CD14-positive monocyte (primary cell): ENCODE results near the gene PPP6R3. TPM values are rescaled to one million over a fixed set of nuclear protein-coding genes. Genes with fewer than 3 reads are reported as not detected.

Experiments
- DNase-seq, 3 donors: peaks; one replicate each; pipeline ENCODE4 v3.0.0-alpha.2; 2011 to 2022
- H2AFZ ChIP-seq: 2 replicates; pipeline ENCODE4 v1.6.0; 2012; ENCODE audit warnings: mild to moderate bottlenecking, low read depth, low read length, inconsistent platforms; ENCODE audit not compliant: insufficient read depth, poor library complexity, severe bottlenecking
- H3K27ac ChIP-seq, 2 donors: 1 replicate in 1 of 2; 2 replicates in 1 of 2; pipeline ENCODE4 v1.5.1; 2012 to 2013; ENCODE audit warnings: low read length in 2 of 2, control low read depth in 1 of 2, inconsistent platforms in 1 of 2, low read depth in 1 of 2, mild to moderate bottlenecking in 1 of 2
- H3K27me3 ChIP-seq, 2 donors: one replicate each; pipeline versions ENCODE4 v1.6.0 to v1.6.1; 2011 to 2013; ENCODE audit warnings: low read length in 2 of 2; ENCODE audit not compliant: control insufficient read depth in 2 of 2, insufficient read depth in 2 of 2
- H3K36me3 ChIP-seq, 2 donors: replicated peaks in 1 of 2; 1 replicate in 1 of 2; 2 replicates in 1 of 2; pipeline versions ENCODE4 v1.5.1 to v1.6.1; 2012 to 2013; ENCODE audit warnings: low read length in 2 of 2, control low read depth in 1 of 2, inconsistent platforms in 1 of 2, mild to moderate bottlenecking in 1 of 2; ENCODE audit not compliant: insufficient read depth in 2 of 2, control insufficient read depth in 1 of 2
- H3K4me1 ChIP-seq, 2 donors: 1 replicate in 1 of 2; 2 replicates in 1 of 2; pipeline versions ENCODE4 v1.5.1 to v1.6.1; 2012 to 2013; ENCODE audit warnings: low read length in 2 of 2, control low read depth in 1 of 2, inconsistent platforms in 1 of 2, mild to moderate bottlenecking in 1 of 2, moderate library complexity in 1 of 2; ENCODE audit not compliant: insufficient read depth in 2 of 2, control insufficient read depth in 1 of 2
- H3K4me2 ChIP-seq: replicated peaks from 2 replicates; pipeline ENCODE3; 2012; ENCODE audit warnings: low read length, moderate library complexity, mild to moderate bottlenecking; ENCODE audit not compliant: poor library complexity, severe bottlenecking; ENCODE audit errors: extremely low read depth
- H3K4me3 ChIP-seq, 3 experiments: fragments of 200-600 bp in 1 of 3; sonication (generic) in 1 of 3; replicated peaks in 1 of 3; 1 replicate in 2 of 3; 2 replicates in 1 of 3; pipeline ENCODE4 v1.5.1; 2011 to 2013; ENCODE audit warnings: low read length in 3 of 3, mild to moderate bottlenecking in 3 of 3, control low read depth in 2 of 3, low read depth in 2 of 3, inconsistent platforms in 1 of 3, moderate library complexity in 1 of 3
- H3K79me2 ChIP-seq: 2 replicates; pipeline ENCODE4 v1.6.0; 2012; ENCODE audit warnings: mild to moderate bottlenecking, control low read depth, inconsistent platforms, low read length, moderate library complexity; ENCODE audit not compliant: insufficient read depth
- H3K9ac ChIP-seq: 2 replicates; pipeline ENCODE4 v1.6.0; 2017; ENCODE audit warnings: low read length, mild to moderate bottlenecking; ENCODE audit not compliant: insufficient read depth, poor library complexity, severe bottlenecking
- H3K9me3 ChIP-seq, 2 donors: replicated peaks in 1 of 2; 1 replicate in 1 of 2; 2 replicates in 1 of 2; pipeline versions ENCODE4 v1.5.1 to v1.6.1; 2012 to 2013; ENCODE audit warnings: low read length in 2 of 2, control low read depth in 1 of 2; ENCODE audit not compliant: control insufficient read depth in 1 of 2, insufficient read depth in 1 of 2
- H4K20me1 ChIP-seq: 2 replicates; pipeline ENCODE4 v1.6.0; 2012; ENCODE audit warnings: mild to moderate bottlenecking, low read length, control low read depth, moderate library complexity; ENCODE audit not compliant: insufficient read depth
- H3K27ac Mint-ChIP-seq, 7 donors: one replicate each; pipeline ENCODE4 v1.8.0; 2020; ENCODE audit warnings: mild to moderate bottlenecking in 7 of 7, mixed read lengths in 7 of 7, moderate library complexity in 6 of 7, inconsistent platforms in 2 of 7
- H3K27me3 Mint-ChIP-seq, 3 donors: one replicate each; pipeline ENCODE4 v1.8.0; 2021 to 2022; ENCODE audit warnings: low read depth in 3 of 3, mild to moderate bottlenecking in 3 of 3, mixed read lengths in 3 of 3, moderate library complexity in 3 of 3, inconsistent platforms in 1 of 3
- H3K36me3 Mint-ChIP-seq, 2 donors: one replicate each; pipeline ENCODE4 v1.8.0; 2020; ENCODE audit warnings: mixed read lengths in 2 of 2, inconsistent platforms in 1 of 2, mild to moderate bottlenecking in 1 of 2
- H3K4me1 Mint-ChIP-seq: one replicate; pipeline ENCODE4 v1.8.0; 2020; ENCODE audit warnings: mild to moderate bottlenecking, mixed read lengths
- H3K4me3 Mint-ChIP-seq, 2 donors: one replicate each; pipeline ENCODE4 v1.8.0; 2020; ENCODE audit warnings: mild to moderate bottlenecking in 2 of 2, mixed read lengths in 2 of 2, moderate library complexity in 1 of 2
- H3K9me3 Mint-ChIP-seq, 7 donors: one replicate each; pipeline ENCODE4 v1.8.0; 2020 to 2022; ENCODE audit warnings: mixed read lengths in 7 of 7, mild to moderate bottlenecking in 6 of 7, moderate library complexity in 6 of 7, inconsistent platforms in 2 of 7
- CTCF ChIP-seq: fragments of 200-600 bp; IDR thresholded peaks from one replicate; pipeline ENCODE4 v1.8.0; 2022; ENCODE audit warnings: antibody characterized with exemption, mild to moderate bottlenecking
- WGBS: methylation state at CpG from one replicate; pipeline ENCODE4 v1.1.5; 2013; ENCODE audit warnings: missing lambda C conversion rate; ENCODE audit not compliant: insufficient coverage; 5-methylcytosine and 5-hydroxymethylcytosine counted together
- intact Hi-C, 2 donors: fragments of 100-400 bp; cut with micrococcal nuclease; formaldehyde crosslinking; loops; one replicate each; pipeline versions ENCODE4 v1.15.0 to v1.15.1; 2023
- polyA plus RNA-seq, 3 donors: library from polyadenylated mRNA; depleted of rRNA in 1 of 3; unstranded in 2 of 3; stranded (reverse) in 1 of 3; fragments of 300-500 nt in 2 of 3; fragments of >200 nt in 1 of 3; fragmentation: Illumina TruSeq in 2 of 3; gene quantifications; 1 replicate in 2 of 3; 2 replicates in 1 of 3; pipeline ENCODE4 v1.2.3, GENCODE V29; 2012 to 2021

The PPP6R3 gene
- polyA plus RNA-seq, 3 donors, result 22.9 to 39.4 (median 38.1) TPM

GRCh38 chr11:68551777-68552176 is 91.2 kb downstream of the PPP6R3 start:
- H3K36me3 Mint-ChIP-seq, result peaks cover 62 to 73% of the 10 kb centered on the region in 2 donors
- H3K4me1 ChIP-seq, result peaks cover 42 to 49% of the 10 kb centered on the region in 2 donors
- H3K4me1 Mint-ChIP-seq, result peaks cover 54% of the 10 kb centered on the region
- H3K36me3 ChIP-seq, result peaks cover 38 to 79% of the 10 kb centered on the region in 2 donors
- no peak overlapping the region for H3K9ac ChIP-seq
- peaks cover 55% of the 10 kb centered on the region for H3K79me2 ChIP-seq
- H3K4me3 Mint-ChIP-seq, result no peak overlapping the region
- no peak for DNase-seq
- H2AFZ ChIP-seq, result no peak overlapping the region
- 90% methylated on average over 2 of the region's 3 CpGs for WGBS
- peak overlapping the region in 4 of 7 donors; percentile 63 to 82 (median 78) for H3K27ac Mint-ChIP-seq
- TF ChIP-seq CTCF, result no peak
- peaks cover 0 to 2% (median 0%) of the 10 kb centered on the region in 3 donors for H3K27me3 Mint-ChIP-seq
- no peak overlapping the region for H3K4me3 ChIP-seq
- H3K9me3 Mint-ChIP-seq, result peaks cover 0 to 4% (median 0%) of the 10 kb centered on the region in 7 donors
- H3K9me3 ChIP-seq, result no peaks in the 10 kb centered on the region
- H3K27me3 ChIP-seq, result no peaks in the 10 kb centered on the region
- intact Hi-C loops, result no loop called here
- H3K27ac ChIP-seq, result peak overlapping the region in 1 of 2 donors; percentile 53
- H4K20me1 ChIP-seq, result peaks cover 98% of the 10 kb centered on the region
- H3K4me2 ChIP-seq, result no peak overlapping the region

- intact Hi-C loops, result no loop called here
- peaks cover 40 to 44% of the 10 kb centered on the region in 2 donors for H3K4me1 ChIP-seq
Observed at GRCh38 chr11:68552542-68552941, 92.0 kb downstream of the PPP6R3 start.

More at GRCh38 chr11:68552542-68552941, 92.0 kb downstream of the PPP6R3 start:
- TF ChIP-seq CTCF, result no peak
- Mint-ChIP-seq H3K27ac (peak overlapping the region; percentile 61 to 82 (median 77)), H3K4me3 (peak overlapping the region in 1 of 2 donors; percentile 61), H3K4me1 (peaks cover 51% of the 10 kb centered on the region), H3K36me3 (peaks cover 63 to 73% of the 10 kb centered on the region in 2 donors), H3K9me3 (peaks cover 0 to 4% (median 0%) of the 10 kb centered on the region in 7 donors), H3K27me3 (peaks cover 0 to 2% (median 0%) of the 10 kb centered on the region in 3 donors)
- DNase-seq, result peak; percentile 53 to 82 (median 55)
- Histone ChIP-seq H3K4me2 (no peak overlapping the region), H3K36me3 (peaks cover 44 to 79% of the 10 kb centered on the region in 2 donors), H3K9ac (no peak overlapping the region), H3K27ac (peak overlapping the region; percentile 29 to 53), H3K9me3 (no peaks in the 10 kb centered on the region), H3K79me2 (peaks cover 55% of the 10 kb centered on the region), H3K27me3 (no peaks in the 10 kb centered on the region), H2AFZ (no peak overlapping the region), H3K4me3 (no peak overlapping the region), H4K20me1 (peaks cover 97% of the 10 kb centered on the region)
- whole genome bisulfite sequencing, result 14% methylated on average over 2 of the region's 2 CpGs
